ENCODE results near the gene SRL. TPM values are rescaled to one million over a fixed set of nuclear protein-coding genes. Genes with fewer than 3 reads are reported as not detected.

The SRL gene
- total RNA-seq, 1 experiment from 2014 or later, result 0.11 TPM

DNA sequence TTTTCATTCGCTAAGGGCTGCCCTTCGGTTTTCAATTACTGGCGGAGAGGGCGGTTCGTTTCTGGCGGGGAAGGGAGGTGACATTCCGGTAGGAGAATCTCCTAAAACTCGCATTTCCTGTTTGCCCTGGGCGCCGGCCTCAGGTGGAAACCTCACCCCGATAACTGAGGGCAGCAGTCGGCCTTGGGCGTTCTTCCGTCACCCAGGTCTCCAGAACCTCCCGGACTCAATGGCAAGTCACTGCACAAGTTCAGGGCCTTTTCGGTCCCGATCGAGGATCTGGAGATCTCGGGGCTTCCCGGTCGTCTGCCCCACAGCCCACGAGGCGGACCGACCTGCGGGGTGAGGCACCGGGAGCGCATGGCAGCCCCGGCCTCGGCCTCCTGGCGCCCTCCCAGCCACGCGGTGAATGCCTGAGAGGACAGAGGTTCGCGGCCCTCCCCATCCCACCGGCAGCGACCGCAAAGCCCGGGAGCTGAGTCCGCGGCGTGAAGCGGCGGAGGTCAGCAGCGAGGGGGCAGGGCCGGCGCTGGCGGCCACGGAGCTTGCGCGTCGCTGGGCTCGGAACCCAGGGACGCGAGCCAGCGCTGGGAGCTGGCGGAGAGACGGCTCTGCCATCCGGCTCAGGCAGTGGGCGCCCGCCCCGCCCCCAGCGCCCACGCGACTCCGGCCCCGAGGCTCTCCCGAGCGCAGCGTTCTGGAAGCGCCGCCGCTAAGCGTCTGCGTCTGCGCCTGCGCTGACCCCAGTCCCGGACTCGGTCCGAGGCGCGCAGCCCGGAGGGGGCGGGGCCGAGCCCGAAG lies 58.4 kb downstream of the SRL start:
- ATAC-seq, result peak; percentile 87
- CTCF ChIA-PET, result interaction anchor here (1.9 to 4.4 kb wide), 2 partner anchors 70 to 200 kb away, joined by 8 to 35 read pairs; no protein-coding TSS in a partner anchor
- peaks cover 6% of the 10 kb centered on the region; the same call in 1 of the 2 replicates for H3K27me3 Mint-ChIP-seq (ENCODE audit: low read depth)
- H3K36me3 Mint-ChIP-seq, result no peaks in the 10 kb centered on the region
- H3K4me3 Mint-ChIP-seq, result peak overlapping the region; percentile 75
- POLR2A ChIA-PET, result interaction anchor here (0.6 to 1.1 kb wide), 5 partner anchors 36 to 245 kb away, joined by 3 to 6 read pairs (median 3); partner anchors contain the start of gene ADCY9
- DNase-seq (ENCODE audit: low spot score), result peak; percentile 96
- no peaks in the 10 kb centered on the region for H3K9me3 Mint-ChIP-seq
- peaks cover 4% of the 10 kb centered on the region for H3K4me1 Mint-ChIP-seq
- H3K27ac Mint-ChIP-seq, result peak overlapping the region; percentile 45; the same call in 1 of the 2 replicates
- TF ChIP-seq, protein P1, sequence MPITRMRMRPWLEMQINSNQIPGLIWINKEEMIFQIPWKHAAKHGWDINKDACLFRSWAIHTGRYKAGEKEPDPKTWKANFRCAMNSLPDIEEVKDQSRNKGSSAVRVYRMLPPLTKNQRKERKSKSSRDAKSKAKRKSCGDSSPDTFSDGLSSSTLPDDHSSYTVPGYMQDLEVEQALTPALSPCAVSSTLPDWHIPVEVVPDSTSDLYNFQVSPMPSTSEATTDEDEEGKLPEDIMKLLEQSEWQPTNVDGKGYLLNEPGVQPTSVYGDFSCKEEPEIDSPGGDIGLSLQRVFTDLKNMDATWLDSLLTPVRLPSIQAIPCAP (CRISPR knock-in tag; IDR thresholded peaks at IDR 0.05), result 0 out of 2 replicates have a peak, but pooled peaks have one; percentile 1
- TF ChIP-seq GTF2I (CRISPR knock-in tag; conservative IDR thresholded peaks at IDR 0.05) (no peak), ZNF219 (CRISPR knock-in tag; IDR thresholded peaks at IDR 0.05; ENCODE audit: borderline replicate concordance) (0 out of 2 replicates have a peak, but pooled peaks have one; percentile 32), SP1 (CRISPR knock-in tag; conservative IDR thresholded peaks at IDR 0.05) (peak; percentile 53), JUN (CRISPR knock-in tag; IDR thresholded peaks at IDR 0.05) (peak; percentile 85; the same call in 1 of the 2 replicates), MYBL2 (CRISPR knock-in tag; IDR thresholded peaks at IDR 0.05) (0 out of 2 replicates have a peak, but pooled peaks have one; percentile 26), ZNF232 (CRISPR knock-in tag; IDR thresholded peaks at IDR 0.05) (0 out of 2 replicates have a peak, but pooled peaks have one; percentile 61), CBFB (CRISPR knock-in tag; IDR thresholded peaks at IDR 0.05; ENCODE audit: low read depth) (no peak), ZNF263 (CRISPR knock-in tag; IDR thresholded peaks at IDR 0.05; ENCODE audit: low read depth) (no peak), RORB (CRISPR knock-in tag; IDR thresholded peaks at IDR 0.05) (no peak), ETV6 (CRISPR knock-in tag; IDR thresholded peaks at IDR 0.05) (peak; percentile 80), MXD4 (CRISPR knock-in tag; IDR thresholded peaks at IDR 0.05; ENCODE audit: borderline replicate concordance) (no peak), TCF7 (CRISPR knock-in tag; IDR thresholded peaks at IDR 0.05; ENCODE audit: low read depth) (0 out of 2 replicates have a peak, but pooled peaks have one; percentile 88), SMAD3 (CRISPR knock-in tag; IDR thresholded peaks at IDR 0.05; ENCODE audit: borderline replicate concordance) (peak; percentile 80; the same call in 1 of the 2 replicates), PRRX2 (CRISPR knock-in tag; IDR thresholded peaks at IDR 0.05) (no peak), NR3C1 (CRISPR knock-in tag; conservative IDR thresholded peaks at IDR 0.05; ENCODE audit: low read depth) (no peak)
- TF ChIP-seq, protein P2, sequence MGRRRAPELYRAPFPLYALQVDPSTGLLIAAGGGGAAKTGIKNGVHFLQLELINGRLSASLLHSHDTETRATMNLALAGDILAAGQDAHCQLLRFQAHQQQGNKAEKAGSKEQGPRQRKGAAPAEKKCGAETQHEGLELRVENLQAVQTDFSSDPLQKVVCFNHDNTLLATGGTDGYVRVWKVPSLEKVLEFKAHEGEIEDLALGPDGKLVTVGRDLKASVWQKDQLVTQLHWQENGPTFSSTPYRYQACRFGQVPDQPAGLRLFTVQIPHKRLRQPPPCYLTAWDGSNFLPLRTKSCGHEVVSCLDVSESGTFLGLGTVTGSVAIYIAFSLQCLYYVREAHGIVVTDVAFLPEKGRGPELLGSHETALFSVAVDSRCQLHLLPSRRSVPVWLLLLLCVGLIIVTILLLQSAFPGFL (CRISPR knock-in tag; IDR thresholded peaks at IDR 0.05; ENCODE audit: borderline replicate concordance), result peak; percentile 31; the same call in 1 of the 2 replicates
- TF ChIP-seq, protein P3, sequence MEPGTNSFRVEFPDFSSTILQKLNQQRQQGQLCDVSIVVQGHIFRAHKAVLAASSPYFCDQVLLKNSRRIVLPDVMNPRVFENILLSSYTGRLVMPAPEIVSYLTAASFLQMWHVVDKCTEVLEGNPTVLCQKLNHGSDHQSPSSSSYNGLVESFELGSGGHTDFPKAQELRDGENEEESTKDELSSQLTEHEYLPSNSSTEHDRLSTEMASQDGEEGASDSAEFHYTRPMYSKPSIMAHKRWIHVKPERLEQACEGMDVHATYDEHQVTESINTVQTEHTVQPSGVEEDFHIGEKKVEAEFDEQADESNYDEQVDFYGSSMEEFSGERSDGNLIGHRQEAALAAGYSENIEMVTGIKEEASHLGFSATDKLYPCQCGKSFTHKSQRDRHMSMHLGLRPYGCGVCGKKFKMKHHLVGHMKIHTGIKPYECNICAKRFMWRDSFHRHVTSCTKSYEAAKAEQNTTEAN (CRISPR knock-in tag; IDR thresholded peaks at IDR 0.05), result peak; percentile 82; the same call in 1 of the 2 replicates
- TF ChIP-seq, protein P4, sequence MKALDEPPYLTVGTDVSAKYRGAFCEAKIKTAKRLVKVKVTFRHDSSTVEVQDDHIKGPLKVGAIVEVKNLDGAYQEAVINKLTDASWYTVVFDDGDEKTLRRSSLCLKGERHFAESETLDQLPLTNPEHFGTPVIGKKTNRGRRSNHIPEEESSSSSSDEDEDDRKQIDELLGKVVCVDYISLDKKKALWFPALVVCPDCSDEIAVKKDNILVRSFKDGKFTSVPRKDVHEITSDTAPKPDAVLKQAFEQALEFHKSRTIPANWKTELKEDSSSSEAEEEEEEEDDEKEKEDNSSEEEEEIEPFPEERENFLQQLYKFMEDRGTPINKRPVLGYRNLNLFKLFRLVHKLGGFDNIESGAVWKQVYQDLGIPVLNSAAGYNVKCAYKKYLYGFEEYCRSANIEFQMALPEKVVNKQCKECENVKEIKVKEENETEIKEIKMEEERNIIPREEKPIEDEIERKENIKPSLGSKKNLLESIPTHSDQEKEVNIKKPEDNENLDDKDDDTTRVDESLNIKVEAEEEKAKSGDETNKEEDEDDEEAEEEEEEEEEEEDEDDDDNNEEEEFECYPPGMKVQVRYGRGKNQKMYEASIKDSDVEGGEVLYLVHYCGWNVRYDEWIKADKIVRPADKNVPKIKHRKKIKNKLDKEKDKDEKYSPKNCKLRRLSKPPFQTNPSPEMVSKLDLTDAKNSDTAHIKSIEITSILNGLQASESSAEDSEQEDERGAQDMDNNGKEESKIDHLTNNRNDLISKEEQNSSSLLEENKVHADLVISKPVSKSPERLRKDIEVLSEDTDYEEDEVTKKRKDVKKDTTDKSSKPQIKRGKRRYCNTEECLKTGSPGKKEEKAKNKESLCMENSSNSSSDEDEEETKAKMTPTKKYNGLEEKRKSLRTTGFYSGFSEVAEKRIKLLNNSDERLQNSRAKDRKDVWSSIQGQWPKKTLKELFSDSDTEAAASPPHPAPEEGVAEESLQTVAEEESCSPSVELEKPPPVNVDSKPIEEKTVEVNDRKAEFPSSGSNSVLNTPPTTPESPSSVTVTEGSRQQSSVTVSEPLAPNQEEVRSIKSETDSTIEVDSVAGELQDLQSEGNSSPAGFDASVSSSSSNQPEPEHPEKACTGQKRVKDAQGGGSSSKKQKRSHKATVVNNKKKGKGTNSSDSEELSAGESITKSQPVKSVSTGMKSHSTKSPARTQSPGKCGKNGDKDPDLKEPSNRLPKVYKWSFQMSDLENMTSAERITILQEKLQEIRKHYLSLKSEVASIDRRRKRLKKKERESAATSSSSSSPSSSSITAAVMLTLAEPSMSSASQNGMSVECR (CRISPR knock-in tag; IDR thresholded peaks at IDR 0.05; ENCODE audit: borderline replicate concordance), result peak; percentile 90
- TF ChIP-seq, protein P5, sequence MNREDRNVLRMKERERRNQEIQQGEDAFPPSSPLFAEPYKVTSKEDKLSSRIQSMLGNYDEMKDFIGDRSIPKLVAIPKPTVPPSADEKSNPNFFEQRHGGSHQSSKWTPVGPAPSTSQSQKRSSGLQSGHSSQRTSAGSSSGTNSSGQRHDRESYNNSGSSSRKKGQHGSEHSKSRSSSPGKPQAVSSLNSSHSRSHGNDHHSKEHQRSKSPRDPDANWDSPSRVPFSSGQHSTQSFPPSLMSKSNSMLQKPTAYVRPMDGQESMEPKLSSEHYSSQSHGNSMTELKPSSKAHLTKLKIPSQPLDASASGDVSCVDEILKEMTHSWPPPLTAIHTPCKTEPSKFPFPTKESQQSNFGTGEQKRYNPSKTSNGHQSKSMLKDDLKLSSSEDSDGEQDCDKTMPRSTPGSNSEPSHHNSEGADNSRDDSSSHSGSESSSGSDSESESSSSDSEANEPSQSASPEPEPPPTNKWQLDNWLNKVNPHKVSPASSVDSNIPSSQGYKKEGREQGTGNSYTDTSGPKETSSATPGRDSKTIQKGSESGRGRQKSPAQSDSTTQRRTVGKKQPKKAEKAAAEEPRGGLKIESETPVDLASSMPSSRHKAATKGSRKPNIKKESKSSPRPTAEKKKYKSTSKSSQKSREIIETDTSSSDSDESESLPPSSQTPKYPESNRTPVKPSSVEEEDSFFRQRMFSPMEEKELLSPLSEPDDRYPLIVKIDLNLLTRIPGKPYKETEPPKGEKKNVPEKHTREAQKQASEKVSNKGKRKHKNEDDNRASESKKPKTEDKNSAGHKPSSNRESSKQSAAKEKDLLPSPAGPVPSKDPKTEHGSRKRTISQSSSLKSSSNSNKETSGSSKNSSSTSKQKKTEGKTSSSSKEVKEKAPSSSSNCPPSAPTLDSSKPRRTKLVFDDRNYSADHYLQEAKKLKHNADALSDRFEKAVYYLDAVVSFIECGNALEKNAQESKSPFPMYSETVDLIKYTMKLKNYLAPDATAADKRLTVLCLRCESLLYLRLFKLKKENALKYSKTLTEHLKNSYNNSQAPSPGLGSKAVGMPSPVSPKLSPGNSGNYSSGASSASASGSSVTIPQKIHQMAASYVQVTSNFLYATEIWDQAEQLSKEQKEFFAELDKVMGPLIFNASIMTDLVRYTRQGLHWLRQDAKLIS (CRISPR knock-in tag; IDR thresholded peaks at IDR 0.05; ENCODE audit: borderline replicate concordance), result no peak
